ENCODE results near the gene DGCR2.

DNA sequence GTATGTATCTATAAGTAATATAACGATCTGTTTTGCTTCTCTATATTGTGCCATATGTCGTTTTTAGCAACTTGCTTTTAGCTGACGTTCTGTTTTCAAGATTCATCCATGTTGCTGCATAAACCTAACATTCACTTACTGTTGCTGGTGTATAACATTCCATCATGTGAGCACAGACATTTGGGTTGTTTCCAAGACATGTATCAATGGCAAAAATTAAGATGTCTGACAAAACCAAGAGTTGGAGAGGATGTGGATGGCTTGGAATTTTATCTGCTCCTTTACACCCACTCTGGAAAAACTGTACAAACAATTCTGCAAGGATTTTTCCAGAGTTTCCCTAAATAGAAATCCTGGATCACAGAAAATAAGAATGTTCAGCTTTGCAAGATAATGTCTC lies 40.9 kb downstream of the DGCR2 start:
- TF ChIP-seq HDAC6 (IDR thresholded peaks at IDR 0.05; ENCODE audit: unreplicated experiment) (no peak), FOXK2 (IDR thresholded peaks at IDR 0.05) (no peak), POU2F2 (IDR thresholded peaks at IDR 0.05; ENCODE audit: borderline replicate concordance, low read depth, low read length) (no peak), POLR2A (IDR thresholded peaks at IDR 0.05; ENCODE audit: low read depth, low read length) (no peak), BRCA1 (IDR thresholded peaks at IDR 0.05; ENCODE audit: low read depth, low read length) (no peak), LARP7 (IDR thresholded peaks at IDR 0.05) (no peak)
